Activated CD8-positive, alpha-beta T cell treated with anti-CD3 and anti-CD28 coated beads for 36 hours (primary cell): ENCODE data around the gene RTN3. TPM values are rescaled to one million over a fixed set of nuclear protein-coding genes. Genes with fewer than 3 reads are reported as not detected.
A peak's percentile ranks its signal among the peaks of the same experiment; 100 is the strongest.

Source experiments
- ATAC-seq: fragments of 200-7000 bp; cut with Tn5 transposase; one replicate; pipeline ENCODE4 v1.10.0; 2021; ENCODE audit warnings: mild to moderate bottlenecking, moderate library complexity
- CTCF ChIA-PET: fragments of 350-600 bp; sonication (Branson Sonifier 250); formaldehyde crosslinking; loops from one replicate; lab custom pipeline; 2021; ENCODE audit warnings: antibody characterized with exemption; lab: Charles Lee
- POLR2A ChIA-PET: fragments of 350-600 bp; sonication (Branson Sonifier 250); formaldehyde crosslinking; loops from one replicate; lab custom pipeline; 2021; ENCODE audit warnings: antibody characterized with exemption; lab: Charles Lee
- DNase-seq: peaks from one replicate; pipeline ENCODE4 v3.0.0-alpha.2; 2020
- H3K27ac Mint-ChIP-seq: one replicate; pipeline ENCODE4 v1.8.0; 2021; ENCODE audit warnings: mild to moderate bottlenecking, mixed read lengths
- H3K27me3 Mint-ChIP-seq: one replicate; pipeline ENCODE4 v1.8.0; 2021; ENCODE audit warnings: mixed read lengths
- H3K36me3 Mint-ChIP-seq: one replicate; pipeline ENCODE4 v1.8.0; 2021; ENCODE audit warnings: low read depth, mixed read lengths
- H3K4me1 Mint-ChIP-seq: one replicate; pipeline ENCODE4 v1.8.0; 2021; ENCODE audit warnings: low read depth, mixed read lengths
- H3K4me3 Mint-ChIP-seq: one replicate; pipeline ENCODE4 v1.8.0; 2021; ENCODE audit warnings: mild to moderate bottlenecking, moderate library complexity, mixed read lengths
- H3K9me3 Mint-ChIP-seq: one replicate; pipeline ENCODE4 v1.8.0; 2021; ENCODE audit warnings: mixed read lengths
- intact Hi-C: fragments of 100-400 bp; cut with micrococcal nuclease; formaldehyde crosslinking; loops from one replicate; pipeline ENCODE4 v1.10.0; 2022
- total RNA-seq, 2 experiments: library from RNA; stranded (reverse); gene quantifications; one replicate each; pipeline ENCODE4 v1.2.3, GENCODE V29; 2021
- TF ChIP-seq, protein P1 (sequence below): fragments of 200-600 bp; IDR thresholded peaks from one replicate; pipeline ENCODE4 v1.8.0; 2022; ENCODE audit warnings: antibody characterized with exemption, mild to moderate bottlenecking

The RTN3 gene
- total RNA-seq, 2 experiments from 2014 or later, result 32.1 to 34.0 TPM

DNA sequence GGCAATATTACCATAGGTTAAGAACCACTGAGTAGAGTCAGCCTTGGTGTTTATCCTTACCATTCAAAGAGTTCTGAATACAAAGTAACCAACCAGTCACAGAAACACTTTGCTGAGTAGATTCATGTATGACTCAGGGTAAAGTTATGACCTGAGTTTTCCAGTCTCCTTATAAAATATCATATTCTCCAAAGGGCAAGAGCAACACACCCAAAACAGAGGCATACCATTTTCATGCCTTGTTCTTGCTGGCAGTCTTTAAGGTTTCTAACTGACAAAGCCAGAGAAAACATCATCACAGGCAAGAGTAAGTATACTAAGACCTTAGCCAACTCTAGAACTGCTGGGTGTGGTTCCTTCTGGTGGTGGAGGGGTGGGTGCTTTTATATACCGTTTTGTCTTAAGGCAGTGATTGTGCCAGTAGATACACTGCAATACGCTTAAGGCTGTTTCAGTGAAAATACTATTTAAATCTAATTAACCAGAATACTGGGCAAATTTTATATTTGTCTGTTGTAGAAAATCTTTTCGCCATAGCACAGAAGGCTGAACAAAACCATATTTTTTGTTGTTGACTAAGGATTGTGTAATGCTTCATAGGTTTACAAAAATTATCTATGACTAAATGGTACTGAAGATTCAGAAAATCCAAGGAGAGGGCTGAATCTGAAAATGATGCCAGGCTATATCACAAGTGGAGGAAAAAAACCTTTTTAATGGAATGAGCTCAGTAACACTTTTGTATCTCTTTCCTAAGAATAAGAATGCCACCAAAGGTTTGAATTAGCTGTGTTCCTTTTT is 13.1 kb upstream of the RTN3 start:
- ATAC-seq (peak; percentile 34), DNase-seq (no peak)
- Mint-ChIP-seq H3K4me1 (peaks cover 42% of the 10 kb centered on the region), H3K27me3 (no peaks in the 10 kb centered on the region), H3K27ac (peak overlapping the region; percentile 65), H3K4me3 (no peak overlapping the region), H3K36me3 (peaks cover 7% of the 10 kb centered on the region), H3K9me3 (peaks cover 1% of the 10 kb centered on the region)
- ChIA-PET POLR2A (interaction anchor here (1.2 to 1.4 kb wide), 3 partner anchors 14 to 1201 kb away, joined by 3 to 5 read pairs (median 3); partner anchors contain the start of gene RTN3), CTCF (interaction anchor here (0.9 to 4.1 kb wide), 4 partner anchors 16 to 188 kb away, joined by 3 to 26 read pairs (median 4); no protein-coding TSS in a partner anchor)
- TF ChIP-seq, protein P1, sequence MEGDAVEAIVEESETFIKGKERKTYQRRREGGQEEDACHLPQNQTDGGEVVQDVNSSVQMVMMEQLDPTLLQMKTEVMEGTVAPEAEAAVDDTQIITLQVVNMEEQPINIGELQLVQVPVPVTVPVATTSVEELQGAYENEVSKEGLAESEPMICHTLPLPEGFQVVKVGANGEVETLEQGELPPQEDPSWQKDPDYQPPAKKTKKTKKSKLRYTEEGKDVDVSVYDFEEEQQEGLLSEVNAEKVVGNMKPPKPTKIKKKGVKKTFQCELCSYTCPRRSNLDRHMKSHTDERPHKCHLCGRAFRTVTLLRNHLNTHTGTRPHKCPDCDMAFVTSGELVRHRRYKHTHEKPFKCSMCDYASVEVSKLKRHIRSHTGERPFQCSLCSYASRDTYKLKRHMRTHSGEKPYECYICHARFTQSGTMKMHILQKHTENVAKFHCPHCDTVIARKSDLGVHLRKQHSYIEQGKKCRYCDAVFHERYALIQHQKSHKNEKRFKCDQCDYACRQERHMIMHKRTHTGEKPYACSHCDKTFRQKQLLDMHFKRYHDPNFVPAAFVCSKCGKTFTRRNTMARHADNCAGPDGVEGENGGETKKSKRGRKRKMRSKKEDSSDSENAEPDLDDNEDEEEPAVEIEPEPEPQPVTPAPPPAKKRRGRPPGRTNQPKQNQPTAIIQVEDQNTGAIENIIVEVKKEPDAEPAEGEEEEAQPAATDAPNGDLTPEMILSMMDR, result no peak
- intact Hi-C loops, result no loop called here

GRCh38 chr11:63670096-63670432 is 11.2 kb upstream of the RTN3 start:
- intact Hi-C loops, result no loop called here
- CTCF ChIA-PET, result interaction anchor here (1.2 to 4.9 kb wide), 4 partner anchors 9 to 68 kb away, joined by 3 to 35 read pairs (median 15); partner anchors contain the start of gene RTN3
- peaks cover 7% of the 10 kb centered on the region for H3K36me3 Mint-ChIP-seq
- POLR2A ChIA-PET, result interaction anchor here (1.1 to 3.2 kb wide), 2 partner anchors 12 to 118 kb away, joined by 4 to 31 read pairs; partner anchors contain the start of gene RTN3
- H3K27ac Mint-ChIP-seq, result peak overlapping the region; percentile 86
- H3K4me1 Mint-ChIP-seq, result peaks cover 32% of the 10 kb centered on the region
- TF ChIP-seq, protein P1, result no peak
- peaks cover 1% of the 10 kb centered on the region for H3K9me3 Mint-ChIP-seq
- H3K27me3 Mint-ChIP-seq, result no peaks in the 10 kb centered on the region
- DNase-seq (no peak), ATAC-seq (no peak)
- peak overlapping the region; percentile 70 for H3K4me3 Mint-ChIP-seq

DNA sequence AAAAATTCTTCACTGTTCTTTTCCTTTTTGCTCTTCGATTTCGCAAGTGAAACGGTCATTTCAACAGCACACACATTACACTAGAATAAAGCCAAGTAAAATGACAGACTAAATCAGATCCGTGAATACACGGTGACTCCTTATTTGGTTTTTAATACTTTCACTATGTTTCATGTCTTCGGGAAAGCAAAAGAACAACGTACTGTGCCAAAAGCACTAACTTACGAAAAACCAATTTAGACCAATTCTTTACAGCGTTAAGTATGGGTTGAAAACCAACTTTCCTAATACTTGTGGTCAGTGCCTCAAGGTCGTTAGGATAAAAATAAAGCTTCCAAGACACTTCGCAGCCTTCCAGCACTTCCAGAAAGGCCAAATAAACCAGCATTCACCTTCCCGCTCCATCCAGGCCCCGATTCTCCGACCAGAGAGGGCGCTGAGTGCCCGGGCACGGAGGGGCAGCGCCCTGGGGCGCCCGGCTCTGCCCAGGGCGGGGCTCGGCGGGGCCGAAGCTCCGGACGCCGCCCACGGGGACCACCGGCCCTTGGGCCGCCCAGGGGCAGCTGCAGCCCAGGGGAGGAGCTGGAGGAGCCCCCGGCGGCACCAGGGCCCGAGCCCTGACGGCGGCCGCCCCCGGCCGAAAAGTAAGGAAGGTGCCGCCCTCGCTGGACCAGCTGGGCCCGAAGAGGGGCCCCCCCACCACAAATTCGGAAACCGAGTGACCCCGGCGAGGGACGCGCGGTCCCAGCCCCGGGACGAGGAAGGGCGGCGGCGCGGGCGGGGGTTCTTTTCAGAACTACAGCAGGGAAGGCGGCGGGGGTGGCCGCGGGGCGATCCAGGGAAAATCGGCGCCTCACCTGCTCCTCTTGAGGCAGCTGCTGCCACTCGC is 10.6 kb upstream of the RTN3 start:
- ChIA-PET CTCF (interaction anchor here (1.2 to 4.9 kb wide), 4 partner anchors 9 to 68 kb away, joined by 3 to 35 read pairs (median 15); partner anchors contain the start of gene RTN3), POLR2A (interaction anchor here (0.8 to 3.2 kb wide), 7 partner anchors 8 to 199 kb away, joined by 3 to 31 read pairs (median 3); partner anchors contain the start of gene RTN3)
- peaks cover 1% of the 10 kb centered on the region for H3K9me3 Mint-ChIP-seq
- peaks cover 30% of the 10 kb centered on the region for H3K4me1 Mint-ChIP-seq
- peaks cover 7% of the 10 kb centered on the region for H3K36me3 Mint-ChIP-seq
- intact Hi-C loops, result no loop called here
- TF ChIP-seq, protein P1, result no peak
- H3K4me3 Mint-ChIP-seq, result peak overlapping the region; percentile 70
- peak overlapping the region; percentile 86 for H3K27ac Mint-ChIP-seq
- H3K27me3 Mint-ChIP-seq, result no peaks in the 10 kb centered on the region
- ATAC-seq (peak; percentile 8), DNase-seq (peak; percentile 42)

- Mint-ChIP-seq H3K4me3 (peak within 1 kb of the TSS; percentile 70), H3K27me3 (no peaks in the 10 kb centered on the region), H3K27ac (peak within 1 kb of the TSS; percentile 86), H3K9me3 (peaks cover 1% of the 10 kb centered on the region), H3K36me3 (peaks cover 6% of the 10 kb centered on the region), H3K4me1 (peaks cover 26% of the 10 kb centered on the region)
- ATAC-seq, result peak; percentile 92
- POLR2A ChIA-PET, result interaction anchor here (0.7 to 3.2 kb wide), 9 partner anchors 9 to 200 kb away, joined by 3 to 31 read pairs (median 3); partner anchors contain the start of gene RTN3
- intact Hi-C loops, result no loop called here
- TF ChIP-seq, protein P1, result no peak
- CTCF ChIA-PET, result interaction anchor here (1.2 to 4.9 kb wide), 3 partner anchors 10 to 67 kb away, joined by 3 to 35 read pairs (median 26); partner anchors contain the start of gene RTN3
- peak; percentile 97 for DNase-seq
Observed at GRCh38 chr11:63671322-63672155, 9.8 kb upstream of the RTN3 start, which contains the start of gene ATL3. Gene ATL3 (minus strand): TSS chr11:63671376. CDS start chr11:63671335, 41 bp downstream.
